Neural progenitor cell (in vitro differentiated cells): ENCODE results near the gene POLR1C.

Experiments
- CTCF ChIP-seq: fragments of 200-600 bp; sonication (generic); IDR thresholded peaks from 2 replicates; pipeline ENCODE4 v1.5.1; 2017; ENCODE audit warnings: antibody characterized with exemption, mild to moderate bottlenecking
- EZH2phosphoT487 ChIP-seq: fragments of 200-600 bp; sonication (generic); IDR thresholded peaks from 2 replicates; pipeline ENCODE4 v1.6.1; 2017; ENCODE audit warnings: antibody characterized with exemption

DNA sequence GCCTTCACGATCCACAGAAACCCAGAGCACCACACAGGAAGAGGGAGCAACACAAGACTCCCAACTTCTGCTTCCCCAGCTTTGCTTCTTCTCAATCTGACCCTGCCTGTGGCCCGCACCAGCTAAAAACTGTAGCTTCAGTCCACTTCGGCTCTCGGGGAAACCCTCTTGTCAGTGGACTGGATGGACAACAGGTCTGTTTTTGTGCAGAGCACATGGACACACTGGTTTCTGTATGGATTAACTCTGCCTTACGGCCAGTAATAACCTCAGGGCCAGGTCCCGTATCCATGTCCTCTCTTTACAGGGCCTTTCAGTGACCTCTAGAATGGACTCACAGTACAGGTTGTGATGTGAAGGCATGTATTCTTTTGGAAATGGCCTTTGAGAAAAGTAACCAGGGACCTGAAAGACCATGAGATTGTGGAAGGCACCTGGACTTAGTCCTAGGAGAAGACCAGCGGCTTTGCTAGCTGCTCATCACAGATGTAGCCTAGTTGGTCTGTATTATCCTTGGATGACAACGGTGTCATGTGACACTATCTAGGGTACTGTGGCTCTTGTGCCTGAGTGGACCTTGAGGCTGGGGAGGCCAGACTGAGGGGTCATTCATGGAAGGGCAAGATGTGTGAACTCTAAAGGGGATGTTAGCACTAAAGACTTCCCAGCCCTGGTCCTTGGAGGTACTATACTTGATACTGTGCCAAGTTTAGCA lies 5.8 kb downstream of the POLR1C start:
- TF ChIP-seq CTCF: no peak
- no peak for TF ChIP-seq EZH2phosphoT487
